Spleen (tissue), 11 donors: ENCODE results near the gene SDK2. TPM values are rescaled to one million over a fixed set of nuclear protein-coding genes. Genes with fewer than 3 reads are reported as not detected.

Source experiments
- DNase-seq: peaks from one replicate; pipeline ENCODE4 v3.0.0-alpha.2; 2020
- H3K27ac ChIP-seq, 8 donors: fragments of 200-600 bp; sonication (generic) in 7 of 8; 1 replicate in 4 of 8; 2 replicates in 4 of 8; pipeline versions ENCODE4 v1.5.0 to v1.8.0; 2016 to 2021; ENCODE audit warnings: inconsistent platforms in 4 of 8, mild to moderate bottlenecking in 4 of 8, moderate library complexity in 1 of 8
- H3K27me3 ChIP-seq, 7 donors: fragments of 200-600 bp; sonication (generic) in 6 of 7; replicated peaks in 1 of 7; 1 replicate in 4 of 7; 2 replicates in 3 of 7; pipeline versions ENCODE4 v1.5.0 to v1.8.0; 2016 to 2021; ENCODE audit warnings: inconsistent platforms in 3 of 7, mild to moderate bottlenecking in 1 of 7
- H3K36me3 ChIP-seq, 6 donors: fragments of 200-600 bp; sonication (generic) in 5 of 6; 1 replicate in 4 of 6; 2 replicates in 2 of 6; pipeline versions ENCODE4 v1.5.0 to v1.8.0; 2016 to 2021; ENCODE audit warnings: inconsistent platforms in 2 of 6
- H3K4me1 ChIP-seq, 6 donors: fragments of 200-600 bp; sonication (generic) in 5 of 6; 1 replicate in 3 of 6; 2 replicates in 3 of 6; pipeline versions ENCODE4 v1.5.0 to v1.8.0; 2016 to 2021; ENCODE audit warnings: inconsistent platforms in 3 of 6
- H3K4me3 ChIP-seq, 8 donors: fragments of 200-600 bp; sonication (generic) in 7 of 8; 1 replicate in 4 of 8; 2 replicates in 4 of 8; pipeline versions ENCODE4 v1.5.0 to v1.8.0; 2016 to 2021; ENCODE audit warnings: inconsistent platforms in 4 of 8, mild to moderate bottlenecking in 4 of 8, moderate library complexity in 2 of 8
- H3K9me3 ChIP-seq, 8 donors: fragments of 200-600 bp; sonication (generic) in 7 of 8; 1 replicate in 4 of 8; 2 replicates in 4 of 8; pipeline versions ENCODE4 v1.5.0 to v1.8.0; 2016 to 2021; ENCODE audit warnings: inconsistent platforms in 4 of 8
- POLR2A ChIP-seq, 3 donors: fragments of 450-650 bp; IDR thresholded peaks; one replicate each; pipeline ENCODE4 v1.5.1; 2017; ENCODE audit warnings: antibody characterized with exemption in 3 of 3, mild to moderate bottlenecking in 1 of 3
- POLR2AphosphoS5 ChIP-seq, 3 donors: sonication (generic); formaldehyde crosslinking; IDR thresholded peaks; one replicate each; pipeline ENCODE4 v1.5.1; 2017; ENCODE audit warnings: antibody characterized with exemption in 3 of 3
- WGBS, 5 donors: extraction: QIAGEN DNeasy Blood & Tissue Kit in 3 of 5; methylation state at CpG; one replicate each; pipeline versions ENCODE4 v1.1.5 to v1.1.7; 2013 to 2018; 5-methylcytosine and 5-hydroxymethylcytosine counted together
- intact Hi-C: fragments of 100-400 bp; cut with DNase I; formaldehyde crosslinking; loops from one replicate; pipeline ENCODE4 v1.15.0; 2023; ENCODE audit warnings: low total_unique reads
- polyA plus RNA-seq, 3 donors: library from polyadenylated mRNA; stranded (reverse); fragments of 200-250 nt; gene quantifications; one replicate each; pipeline ENCODE4 v1.2.1, GENCODE V29; 2013
- total RNA-seq, 7 donors: library from RNA; depleted of rRNA in 3 of 7; stranded (reverse); fragments of >200 nt in 3 of 7; fragmentation: NEBNext Ultra II Directional in 4 of 7; extraction: Animal tissue kit (Norgen Biotek cat#: 25700) in 4 of 7; gene quantifications; one replicate each; pipeline versions ENCODE4 v1.1.0 to v1.2.1, GENCODE V29; 2016 to 2021
- TF ChIP-seq, protein P1 (sequence below), 11 experiments: fragments of 200-600 bp in 7 of 11; fragments of 450-650 bp in 4 of 11; sonication (generic) in 4 of 11; IDR thresholded peaks in 8 of 11; conservative IDR thresholded peaks in 3 of 11; 1 replicate in 7 of 11; 2 replicates in 4 of 11; pipeline versions ENCODE4 v1.4.0 to v1.8.0; 2016 to 2021; ENCODE audit warnings: antibody characterized with exemption in 11 of 11, inconsistent platforms in 4 of 11, mild to moderate bottlenecking in 1 of 11
- donor health status: healthy with polysubstance abuse.
- donor health status: DM: no; HTN: no; CAD: no; lungs with moderate emphysema.
- donor health status: DM: no; HTN: no; CAD: no.
- donor health status: Bipolar disorder and iron deficiency.
- donor health status: healthy.
- donor health status: DM: no; HTN: no; CAD: no.
- donor health status: DM: yes; HTN: yes; CAD: no.

SDK2 gene
- total and polyA plus RNA-seq, 10 donors, result 0.86 to 16.5 (median 9.7) TPM

DNA sequence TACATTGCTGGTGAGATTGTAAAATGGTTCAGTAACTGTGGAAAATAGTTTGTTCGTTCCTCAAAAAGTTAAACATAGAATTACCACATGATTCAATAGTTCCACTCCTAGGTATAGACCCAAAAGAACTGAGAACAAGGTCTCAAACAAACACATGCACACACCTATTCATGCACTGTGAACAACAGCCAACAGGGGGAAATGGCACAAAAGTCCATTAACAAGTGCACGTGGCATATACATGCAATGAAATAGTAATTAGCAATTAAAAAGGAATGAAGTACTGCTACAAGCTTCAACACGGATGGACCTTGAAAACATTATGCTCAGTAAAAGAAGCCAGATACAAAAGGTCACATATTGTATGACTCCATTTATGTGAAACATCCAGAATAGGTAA, 23.8 kb downstream of the SDK2 start:
- peaks cover 0 to 23% (median 3%) of the 10 kb centered on the region in 6 donors for H3K4me1 ChIP-seq
- no peaks in the 10 kb centered on the region for H3K36me3 ChIP-seq
- intact Hi-C loops, result no loop called here
- WGBS, 5 donors, result 72 to 79% (median 78%) methylated on average over 3 of the region's 3 CpGs
- TF ChIP-seq POLR2AphosphoS5 (IDR thresholded peaks at IDR 0.05), result no peak
- TF ChIP-seq, protein P1, sequence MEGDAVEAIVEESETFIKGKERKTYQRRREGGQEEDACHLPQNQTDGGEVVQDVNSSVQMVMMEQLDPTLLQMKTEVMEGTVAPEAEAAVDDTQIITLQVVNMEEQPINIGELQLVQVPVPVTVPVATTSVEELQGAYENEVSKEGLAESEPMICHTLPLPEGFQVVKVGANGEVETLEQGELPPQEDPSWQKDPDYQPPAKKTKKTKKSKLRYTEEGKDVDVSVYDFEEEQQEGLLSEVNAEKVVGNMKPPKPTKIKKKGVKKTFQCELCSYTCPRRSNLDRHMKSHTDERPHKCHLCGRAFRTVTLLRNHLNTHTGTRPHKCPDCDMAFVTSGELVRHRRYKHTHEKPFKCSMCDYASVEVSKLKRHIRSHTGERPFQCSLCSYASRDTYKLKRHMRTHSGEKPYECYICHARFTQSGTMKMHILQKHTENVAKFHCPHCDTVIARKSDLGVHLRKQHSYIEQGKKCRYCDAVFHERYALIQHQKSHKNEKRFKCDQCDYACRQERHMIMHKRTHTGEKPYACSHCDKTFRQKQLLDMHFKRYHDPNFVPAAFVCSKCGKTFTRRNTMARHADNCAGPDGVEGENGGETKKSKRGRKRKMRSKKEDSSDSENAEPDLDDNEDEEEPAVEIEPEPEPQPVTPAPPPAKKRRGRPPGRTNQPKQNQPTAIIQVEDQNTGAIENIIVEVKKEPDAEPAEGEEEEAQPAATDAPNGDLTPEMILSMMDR (IDR thresholded peaks at IDR 0.05 in 8 of 11, conservative IDR thresholded peaks at IDR 0.05 in 3 of 11), result no peak
- no peak for TF ChIP-seq POLR2A (IDR thresholded peaks at IDR 0.05)
- peaks cover 0 to 13% (median 3%) of the 10 kb centered on the region in 8 donors for H3K9me3 ChIP-seq
- DNase-seq, result no peak
- H3K4me3 ChIP-seq, result no peak overlapping the region
- no peaks in the 10 kb centered on the region for H3K27me3 ChIP-seq
- H3K27ac ChIP-seq, result no peak overlapping the region

DNA sequence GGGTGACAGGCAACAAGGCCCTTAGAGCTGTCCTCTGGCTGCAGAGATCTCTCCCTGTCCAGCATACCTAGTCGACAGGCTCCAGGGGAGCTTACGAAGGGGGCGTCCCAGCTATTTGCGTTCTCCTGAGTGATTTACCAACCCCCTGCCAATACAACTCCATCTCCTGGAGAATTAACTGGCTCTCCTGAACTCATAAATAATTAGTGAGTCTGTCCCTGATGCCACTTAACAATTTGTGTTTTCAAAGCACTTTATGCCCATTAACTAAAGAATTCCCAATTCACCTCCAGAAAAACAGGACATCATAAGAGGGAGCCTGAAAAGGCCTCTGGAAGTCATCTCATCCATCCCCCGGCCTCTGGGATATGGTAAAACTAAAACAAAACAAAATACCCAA, 26.7 kb downstream of the SDK2 start:
- 84 to 96% (median 93%) methylated on average over 5 of the region's 5 CpGs for WGBS, 5 donors
- TF ChIP-seq POLR2A (IDR thresholded peaks at IDR 0.05) (no peak), POLR2AphosphoS5 (IDR thresholded peaks at IDR 0.05) (no peak)
- TF ChIP-seq, protein P1 (IDR thresholded peaks at IDR 0.05 in 8 of 11, conservative IDR thresholded peaks at IDR 0.05 in 3 of 11), result no peak
- intact Hi-C loops, result no loop called here

DNA sequence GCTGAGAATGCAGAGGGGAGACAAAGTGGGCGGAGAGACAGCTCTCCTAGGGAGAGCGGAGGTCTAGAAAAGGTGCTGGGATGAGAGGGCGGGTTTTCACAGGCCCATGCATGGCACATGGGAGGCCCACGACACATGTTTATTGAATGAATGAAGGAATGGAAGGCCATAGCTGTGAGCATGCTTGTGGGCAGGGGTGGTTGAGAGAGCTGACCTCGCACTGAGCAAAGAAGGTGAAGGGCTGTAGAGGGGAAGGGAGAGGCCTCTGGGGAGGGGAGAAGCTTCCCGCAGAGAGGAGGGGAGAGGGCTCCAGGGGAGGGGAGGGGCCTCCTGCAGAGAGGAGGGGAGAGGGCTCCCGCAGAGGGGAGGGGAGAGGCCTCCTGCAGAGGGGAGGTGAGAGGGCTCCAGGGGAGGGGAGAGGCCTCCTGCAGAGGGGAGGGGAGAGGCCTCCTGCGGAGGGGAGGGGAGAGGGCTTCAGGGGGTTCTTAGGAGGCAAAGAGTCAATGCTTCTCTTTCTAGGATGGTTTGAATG, 27.3 kb downstream of the SDK2 start:
- intact Hi-C loops, result no loop called here
- H3K4me1 ChIP-seq, result peaks cover 0 to 22% (median 3%) of the 10 kb centered on the region in 6 donors
- no peak for DNase-seq
- no peak overlapping the region for H3K27ac ChIP-seq
- no peaks in the 10 kb centered on the region for H3K27me3 ChIP-seq
- no peaks in the 10 kb centered on the region for H3K36me3 ChIP-seq
- H3K9me3 ChIP-seq, result peaks cover 0 to 13% (median 3%) of the 10 kb centered on the region in 8 donors
- 80 to 85% (median 82%) methylated on average over 7 to 8 of the region's 8 CpGs for WGBS, 5 donors
- no peak overlapping the region for H3K4me3 ChIP-seq
- TF ChIP-seq POLR2A (IDR thresholded peaks at IDR 0.05) (no peak), POLR2AphosphoS5 (IDR thresholded peaks at IDR 0.05) (no peak)
- TF ChIP-seq, protein P1 (IDR thresholded peaks at IDR 0.05 in 8 of 11, conservative IDR thresholded peaks at IDR 0.05 in 3 of 11), result no peak

More for the DNA sequence above, 26.7 kb downstream of the SDK2 start:
- H3K4me3 ChIP-seq, result no peak overlapping the region
- no peak overlapping the region for H3K27ac ChIP-seq
- H3K36me3 ChIP-seq, result no peaks in the 10 kb centered on the region
- H3K27me3 ChIP-seq, result no peaks in the 10 kb centered on the region
- H3K9me3 ChIP-seq, result peaks cover 0 to 13% (median 3%) of the 10 kb centered on the region in 8 donors
- DNase-seq, result no peak
- peaks cover 0 to 17% (median 3%) of the 10 kb centered on the region in 6 donors for H3K4me1 ChIP-seq

DNA sequence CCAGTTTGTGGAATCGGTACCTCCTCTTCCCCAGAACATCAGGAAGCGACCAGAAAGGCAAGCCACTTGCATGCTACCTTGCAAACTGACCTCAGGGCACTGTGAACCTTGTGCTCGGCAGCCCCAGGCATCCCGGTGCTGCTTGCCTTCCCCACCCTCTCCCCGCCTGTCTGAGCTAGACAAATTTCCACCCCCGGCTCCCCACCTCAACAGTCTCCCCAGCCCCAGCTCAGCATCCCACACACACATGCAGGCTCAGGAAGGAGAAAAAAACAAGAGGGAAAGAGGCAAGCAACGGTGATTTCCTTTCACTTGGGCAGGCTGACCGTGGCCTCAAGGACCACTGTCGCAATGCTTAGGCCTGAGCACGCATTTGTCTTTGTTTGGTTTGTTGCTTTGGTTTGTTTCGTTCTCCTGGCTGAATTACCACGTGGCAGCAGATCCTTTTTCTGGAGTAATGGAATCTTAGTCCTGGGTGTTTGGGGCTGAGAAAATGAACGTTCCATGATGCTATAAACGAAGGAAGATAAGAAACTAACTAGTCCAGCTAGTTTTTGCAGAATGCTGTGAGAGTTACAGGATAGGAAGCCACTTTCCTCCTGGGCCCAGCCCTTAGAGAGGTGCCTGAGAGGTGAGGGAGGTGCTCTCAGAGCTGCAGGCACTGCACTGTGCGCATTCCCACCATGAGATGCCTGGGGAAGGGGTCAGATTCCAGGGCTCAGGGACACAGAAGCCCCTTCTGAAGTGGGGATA, 27.9 kb downstream of the SDK2 start:
- Histone ChIP-seq H3K4me1 (peaks cover 0 to 24% (median 3%) of the 10 kb centered on the region in 6 donors), H3K4me3 (no peak overlapping the region), H3K27me3 (no peaks in the 10 kb centered on the region), H3K36me3 (no peaks in the 10 kb centered on the region), H3K9me3 (peaks cover 0 to 13% (median 3%) of the 10 kb centered on the region in 8 donors), H3K27ac (no peak overlapping the region)
- WGBS, 5 donors, result 48 to 64% (median 59%) methylated on average over 15 of the region's 15 CpGs
- intact Hi-C loops, result no loop called here
- DNase-seq, result no peak
- TF ChIP-seq POLR2AphosphoS5 (IDR thresholded peaks at IDR 0.05), result no peak
- TF ChIP-seq, protein P1 (IDR thresholded peaks at IDR 0.05 in 8 of 11, conservative IDR thresholded peaks at IDR 0.05 in 3 of 11), result no peak
- TF ChIP-seq POLR2A (IDR thresholded peaks at IDR 0.05), result no peak
